ENCODE measurements around the gene UNC45B.

The UNC45B gene

GRCh38 chr17:35129973-35130351 lies 17.7 kb upstream of the UNC45B start:
- H3K4me3 ChIP-seq (ENCODE audit: low read depth, low read length) = no peak overlapping the region
- DNase-seq (ENCODE audit: low read depth) = no peak
- no peak for TF ChIP-seq CTCF (IDR thresholded peaks at IDR 0.05; ENCODE audit: low read depth, low read length, missing control alignments)

GRCh38 chr17:35130392-35130791 lies 17.2 kb upstream of the UNC45B start:
- TF ChIP-seq CTCF (IDR thresholded peaks at IDR 0.05; ENCODE audit: low read depth, low read length, missing control alignments) = no peak
- H3K4me3 ChIP-seq (ENCODE audit: low read depth, low read length) = no peak overlapping the region
- no peak for DNase-seq (ENCODE audit: low read depth)

GRCh38 chr17:35132099-35132498 lies 15.5 kb upstream of the UNC45B start:
- no peak for DNase-seq (ENCODE audit: low read depth)
- TF ChIP-seq CTCF (IDR thresholded peaks at IDR 0.05; ENCODE audit: low read depth, low read length, missing control alignments) = no peak
- no peak overlapping the region for H3K4me3 ChIP-seq (ENCODE audit: low read depth, low read length)

- DNase-seq (ENCODE audit: low read depth) = no peak
- TF ChIP-seq CTCF (IDR thresholded peaks at IDR 0.05; ENCODE audit: low read depth, low read length, missing control alignments) = no peak
- no peak overlapping the region for H3K4me3 ChIP-seq (ENCODE audit: low read depth, low read length)
Observed at GRCh38 chr17:35132816-35133550, 14.6 kb upstream of the UNC45B start.

- no peak for TF ChIP-seq CTCF (IDR thresholded peaks at IDR 0.05; ENCODE audit: low read depth, low read length, missing control alignments)
- DNase-seq (ENCODE audit: low read depth) = no peak
- H3K4me3 ChIP-seq (ENCODE audit: low read depth, low read length) = no peak overlapping the region
Observed at GRCh38 chr17:35135322-35135721, 12.3 kb upstream of the UNC45B start.

- no peak for DNase-seq (ENCODE audit: low read depth)
- no peak for TF ChIP-seq CTCF (IDR thresholded peaks at IDR 0.05; ENCODE audit: low read depth, low read length, missing control alignments)
- no peak overlapping the region for H3K4me3 ChIP-seq (ENCODE audit: low read depth, low read length)
Observed at GRCh38 chr17:35138218-35138617, 9.4 kb upstream of the UNC45B start.

Measured in GM12864 (cell line).